PC-9 (cell line): ENCODE results near the gene ANKRD33B. TPM values are rescaled to one million over a fixed set of nuclear protein-coding genes. Genes with fewer than 3 reads are reported as not detected.

Experiments used
- BruUV-seq: library from RNA; stranded (reverse); fragments of 400-500 nt; replicated peaks from 2 replicates; lab custom pipeline; 2021; lab: Mats Ljungman, UMichigan
- CTCF ChIA-PET: fragments of 300-600 bp; sonication (Branson Sonifier 250); formaldehyde crosslinking; loops from one replicate; lab custom pipeline; 2022; ENCODE audit warnings: antibody characterized with exemption; lab: Charles Lee
- POLR2A ChIA-PET: fragments of 300-600 bp; sonication (Branson Sonifier 250); formaldehyde crosslinking; loops from one replicate; lab custom pipeline; 2022; ENCODE audit warnings: antibody characterized with exemption; ENCODE audit not compliant: unreplicated experiment; lab: Charles Lee
- DNase-seq, 2 experiments: peaks; one replicate each; pipeline versions ENCODE4 v3.0.0 to v3.0.0-alpha.2; 2015 to 2022; ENCODE audit warnings: mixed read lengths in 1 of 2
- H2AFZ ChIP-seq: fragments of 200-600 bp; sonication (generic); 2 replicates; pipeline ENCODE4 v1.8.1; 2017; ENCODE audit warnings: antibody characterized with exemption
- H3F3A ChIP-seq: fragments of 200-600 bp; sonication (generic); 2 replicates; pipeline ENCODE4 v1.8.1; 2017; ENCODE audit warnings: antibody characterized with exemption, mild to moderate bottlenecking, low read depth; ENCODE audit not compliant: insufficient read depth
- H3K27ac ChIP-seq: fragments of 200-600 bp; sonication (generic); 2 replicates; pipeline ENCODE4 v1.6.1; 2016; ENCODE audit warnings: mixed run types
- H3K27me3 ChIP-seq: fragments of 200-600 bp; sonication (generic); 2 replicates; pipeline ENCODE4 v1.6.1; 2016; ENCODE audit warnings: low read depth, mixed run types; ENCODE audit not compliant: insufficient read depth
- H3K36me3 ChIP-seq: fragments of 200-600 bp; sonication (generic); 2 replicates; pipeline ENCODE4 v1.6.1; 2016; ENCODE audit warnings: low read depth, mixed run types
- H3K4me1 ChIP-seq: fragments of 200-600 bp; sonication (generic); replicated peaks from 2 replicates; pipeline ENCODE4 v1.6.1; 2016; ENCODE audit warnings: mixed run types; ENCODE audit not compliant: insufficient read depth
- H3K4me2 ChIP-seq: fragments of 200-600 bp; sonication (generic); 2 replicates; pipeline ENCODE4 v1.6.1; 2017; ENCODE audit warnings: mixed run types
- H3K4me3 ChIP-seq: fragments of 200-600 bp; sonication (generic); 2 replicates; pipeline ENCODE4 v1.6.1; 2016; ENCODE audit warnings: mixed run types
- H3K79me2 ChIP-seq: fragments of 200-600 bp; sonication (generic); 2 replicates; pipeline ENCODE4 v1.6.1; 2017; ENCODE audit warnings: low read depth, mixed run types
- H3K9me2 ChIP-seq: fragments of 200-600 bp; sonication (generic); 2 replicates; pipeline ENCODE4 v1.8.1; 2017; ENCODE audit warnings: mild to moderate bottlenecking; ENCODE audit not compliant: insufficient read depth
- H3K9me3 ChIP-seq: fragments of 200-600 bp; sonication (generic); 2 replicates; pipeline ENCODE4 v1.8.1; 2016; ENCODE audit warnings: low read depth; ENCODE audit not compliant: insufficient read depth
- H4K20me1 ChIP-seq: fragments of 200-600 bp; sonication (generic); 2 replicates; pipeline ENCODE4 v1.8.1; 2017; ENCODE audit not compliant: insufficient read depth
- CTCF ChIP-seq: fragments of 200-600 bp; sonication (generic); conservative IDR thresholded peaks from 2 replicates; pipeline ENCODE4 v1.6.1; 2017; ENCODE audit warnings: mixed run types, antibody characterized with exemption, mild to moderate bottlenecking, moderate library complexity
- EZH2 ChIP-seq: fragments of 200-600 bp; sonication (generic); IDR thresholded peaks from 2 replicates; pipeline ENCODE4 v1.8.0; 2017; ENCODE audit warnings: antibody characterized with exemption, low read depth
- intact Hi-C: fragments of 100-400 bp; cut with micrococcal nuclease; formaldehyde crosslinking; loops from one replicate; pipeline ENCODE4 v1.10.0; 2022; ENCODE audit not compliant: unreplicated experiment
- total RNA-seq: library from RNA; stranded (reverse); gene quantifications from 2 replicates; pipeline ENCODE4 v1.2.3, GENCODE V29; 2021

The ANKRD33B gene
- total RNA-seq, 1 experiment from 2014 or later = 32.1 TPM

GRCh38 chr5:10538789-10539686, 24.8 kb upstream of the ANKRD33B start:
- no peaks in the 10 kb centered on the region for H3K9me3 ChIP-seq
- H3K27ac ChIP-seq = no peak overlapping the region
- H3K79me2 ChIP-seq = no peaks in the 10 kb centered on the region
- no peak overlapping the region for H3K4me3 ChIP-seq
- no peaks in the 10 kb centered on the region for H4K20me1 ChIP-seq
- no peaks in the 10 kb centered on the region for H3F3A ChIP-seq
- BruUV-seq = no TSS peak
- ChIA-PET POLR2A (no interaction called here), CTCF (interaction anchor here (0.7 kb wide), 1 partner anchor 11 kb away, joined by 3 read pairs; no protein-coding TSS in a partner anchor)
- DNase-seq = no peak
- no peaks in the 10 kb centered on the region for H3K27me3 ChIP-seq
- H2AFZ ChIP-seq = no peak overlapping the region
- no peak for TF ChIP-seq CTCF
- TF ChIP-seq EZH2 = no peak
- H3K36me3 ChIP-seq = no peaks in the 10 kb centered on the region
- no peaks in the 10 kb centered on the region for H3K4me1 ChIP-seq
- H3K4me2 ChIP-seq = no peak overlapping the region
- intact Hi-C loops = no loop called here
- no peaks in the 10 kb centered on the region for H3K9me2 ChIP-seq

GRCh38 chr5:10539687-10539998, 24.2 kb upstream of the ANKRD33B start:
- POLR2A ChIA-PET = no interaction called here
- no peaks in the 10 kb centered on the region for H3F3A ChIP-seq
- no peak overlapping the region for H3K4me2 ChIP-seq

GRCh38 chr5:10540036-10540544, 23.8 kb upstream of the ANKRD33B start:
- BruUV-seq = no TSS peak
- TF ChIP-seq EZH2 = no peak
- H3F3A ChIP-seq = no peaks in the 10 kb centered on the region
- H3K9me2 ChIP-seq = no peaks in the 10 kb centered on the region
- H4K20me1 ChIP-seq = no peaks in the 10 kb centered on the region
- H3K4me3 ChIP-seq = no peak overlapping the region
- POLR2A ChIA-PET = interaction anchor here (0.6 kb wide), 1 partner anchor 11 kb away, joined by 10 read pairs; no protein-coding TSS in a partner anchor
- H3K79me2 ChIP-seq = no peaks in the 10 kb centered on the region
- H3K4me1 ChIP-seq = no peaks in the 10 kb centered on the region
- H3K27me3 ChIP-seq = no peaks in the 10 kb centered on the region
- no peak overlapping the region for H3K27ac ChIP-seq
- H3K4me2 ChIP-seq = no peak overlapping the region
- DNase-seq = no peak
- no peaks in the 10 kb centered on the region for H3K9me3 ChIP-seq
- intact Hi-C loops = no loop called here
- no peak overlapping the region for H2AFZ ChIP-seq
- CTCF ChIA-PET = no interaction called here
- no peaks in the 10 kb centered on the region for H3K36me3 ChIP-seq

More at GRCh38 chr5:10539687-10539998, 24.2 kb upstream of the ANKRD33B start:
- Histone ChIP-seq H3K79me2 (no peaks in the 10 kb centered on the region), H3K4me1 (no peaks in the 10 kb centered on the region), H3K4me3 (no peak overlapping the region), H3K27me3 (no peaks in the 10 kb centered on the region), H3K9me3 (no peaks in the 10 kb centered on the region), H4K20me1 (no peaks in the 10 kb centered on the region), H3K36me3 (no peaks in the 10 kb centered on the region), H3K9me2 (no peaks in the 10 kb centered on the region), H3K27ac (no peak overlapping the region), H2AFZ (no peak overlapping the region)
- BruUV-seq = no TSS peak
- no peak for TF ChIP-seq EZH2
- no peak for TF ChIP-seq CTCF
- intact Hi-C loops = no loop called here
- CTCF ChIA-PET = no interaction called here
- DNase-seq = no peak
